NCI-H526 (cell line): Measurements from ENCODE around the gene HMOX2.
A peak's percentile ranks its signal among the peaks of the same experiment; 100 is the strongest.

ENCODE experiments used
- DNase-seq, 2 experiments: peaks; one replicate each; lab custom pipeline; 2025; lab: John Stamatoyannopoulos, UW

HMOX2 gene

GRCh38 chr16:4475880-4476788 is at the start of gene HMOX2:
Gene HMOX2 (plus strand): TSS chr16:4476398. CDS start chr16:4505525, 29,127 bp downstream.
- DNase-seq, result peak; percentile 64 to 92

- DNase-seq, result no peak
These were observed 49.4 kb upstream of the HMOX2 start for GRCh38 chr16:4426722-4427372.

- DNase-seq, result no peak
These were observed 47.7 kb upstream of the HMOX2 start for GRCh38 chr16:4428500-4428899.

GRCh38 chr16:4431023-4431422 is 45.2 kb upstream of the HMOX2 start:
- DNase-seq, result no peak

GRCh38 chr16:4433228-4433627 is 43.0 kb upstream of the HMOX2 start:
- no peak for DNase-seq

- DNase-seq, result no peak
These were observed 42.0 kb upstream of the HMOX2 start for GRCh38 chr16:4433914-4434787.

GRCh38 chr16:4435337-4436067 is 40.7 kb upstream of the HMOX2 start:
- DNase-seq, result no peak

GRCh38 chr16:4437366-4437765 is 38.8 kb upstream of the HMOX2 start:
- DNase-seq, result no peak

- no peak for DNase-seq
These were observed 33.8 kb upstream of the HMOX2 start for GRCh38 chr16:4442371-4442770.

- no peak for DNase-seq
These were observed 32.9 kb upstream of the HMOX2 start for GRCh38 chr16:4443271-4443670.

GRCh38 chr16:4443986-4444385 is 32.2 kb upstream of the HMOX2 start:
- DNase-seq, result no peak

- no peak for DNase-seq
These were observed 25.8 kb upstream of the HMOX2 start for GRCh38 chr16:4450430-4450829.

GRCh38 chr16:4450931-4451519 is 25.2 kb upstream of the HMOX2 start:
- DNase-seq, result no peak

GRCh38 chr16:4452674-4453073 is 23.5 kb upstream of the HMOX2 start:
- DNase-seq, result no peak

- DNase-seq, result no peak
These were observed 21.6 kb upstream of the HMOX2 start for GRCh38 chr16:4454623-4455022.

GRCh38 chr16:4455081-4455480 is 21.1 kb upstream of the HMOX2 start:
- no peak for DNase-seq

- no peak for DNase-seq
These were observed 20.2 kb upstream of the HMOX2 start for GRCh38 chr16:4455951-4456350.

GRCh38 chr16:4460936-4461249 is 15.3 kb upstream of the HMOX2 start:
- no peak for DNase-seq

- DNase-seq, result peak; percentile 45 to 65
These were observed 14.7 kb upstream of the HMOX2 start for GRCh38 chr16:4461250-4462085.

- no peak for DNase-seq
These were observed 12.6 kb upstream of the HMOX2 start for GRCh38 chr16:4463522-4464163.
